ENCODE data around the gene PCOLCE2.

DNA sequence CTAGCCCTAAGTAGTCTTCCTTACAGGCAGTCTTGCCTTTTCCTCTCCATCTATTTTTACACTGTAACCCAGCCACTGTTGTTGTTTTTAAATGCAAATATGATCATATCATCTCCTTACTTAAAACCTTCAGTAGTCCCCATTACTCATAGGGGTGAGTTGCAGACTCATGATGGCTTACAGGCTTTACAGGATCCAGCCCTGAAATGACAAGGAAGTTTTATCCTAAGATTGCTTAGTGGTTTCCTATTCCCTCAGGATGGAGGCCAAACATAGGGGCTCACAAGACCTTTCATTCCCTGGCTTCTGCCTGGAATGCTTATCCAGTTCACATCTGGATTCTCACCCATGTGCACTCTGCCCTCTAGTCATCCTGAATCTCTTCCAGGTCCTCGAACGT lies 27.7 kb upstream of the PCOLCE2 start:
- TF ChIP-seq EP300 (IDR thresholded peaks at IDR 0.05) = no peak
- TF ChIP-seq, protein P1, sequence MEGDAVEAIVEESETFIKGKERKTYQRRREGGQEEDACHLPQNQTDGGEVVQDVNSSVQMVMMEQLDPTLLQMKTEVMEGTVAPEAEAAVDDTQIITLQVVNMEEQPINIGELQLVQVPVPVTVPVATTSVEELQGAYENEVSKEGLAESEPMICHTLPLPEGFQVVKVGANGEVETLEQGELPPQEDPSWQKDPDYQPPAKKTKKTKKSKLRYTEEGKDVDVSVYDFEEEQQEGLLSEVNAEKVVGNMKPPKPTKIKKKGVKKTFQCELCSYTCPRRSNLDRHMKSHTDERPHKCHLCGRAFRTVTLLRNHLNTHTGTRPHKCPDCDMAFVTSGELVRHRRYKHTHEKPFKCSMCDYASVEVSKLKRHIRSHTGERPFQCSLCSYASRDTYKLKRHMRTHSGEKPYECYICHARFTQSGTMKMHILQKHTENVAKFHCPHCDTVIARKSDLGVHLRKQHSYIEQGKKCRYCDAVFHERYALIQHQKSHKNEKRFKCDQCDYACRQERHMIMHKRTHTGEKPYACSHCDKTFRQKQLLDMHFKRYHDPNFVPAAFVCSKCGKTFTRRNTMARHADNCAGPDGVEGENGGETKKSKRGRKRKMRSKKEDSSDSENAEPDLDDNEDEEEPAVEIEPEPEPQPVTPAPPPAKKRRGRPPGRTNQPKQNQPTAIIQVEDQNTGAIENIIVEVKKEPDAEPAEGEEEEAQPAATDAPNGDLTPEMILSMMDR (IDR thresholded peaks at IDR 0.05) = no peak
